ENCODE measurements around the gene SLC43A3. TPM values are rescaled to one million over a fixed set of nuclear protein-coding genes. Genes with fewer than 3 reads are reported as not detected.

Gene SLC43A3
- total and polyA plus RNA-seq, 7 donors, result 11.3 to 43.9 (median 25.2) TPM

- no peak overlapping the region for H3K4me3 ChIP-seq
These were observed 66.8 kb downstream of the SLC43A3 start for GRCh38 chr11:57359896-57360690.

GRCh38 chr11:57359396-57359795 is 67.5 kb downstream of the SLC43A3 start:
- no peak for DNase-seq
- no peaks in the 10 kb centered on the region for H3K27me3 ChIP-seq
- H3K4me1 ChIP-seq, result peaks cover 0 to 4% (median 0%) of the 10 kb centered on the region in 4 donors
- intact Hi-C loops (cut with DNase I), result loop anchor here (10.0 kb wide), 1 partner anchor 515 kb away; no protein-coding TSS in a partner anchor
- no peak for TF ChIP-seq POLR2A (IDR thresholded peaks at IDR 0.05)
- no peaks in the 10 kb centered on the region for H3K36me3 ChIP-seq
- no peak overlapping the region for H3K27ac ChIP-seq
- H3K4me3 ChIP-seq, result no peak overlapping the region
- WGBS, 2 donors, result 86 to 92% methylated on average over 5 of the region's 5 CpGs
- no peaks in the 10 kb centered on the region for H3K9me3 ChIP-seq

More at GRCh38 chr11:57359896-57360690, 66.8 kb downstream of the SLC43A3 start:
- H3K9me3 ChIP-seq, result no peaks in the 10 kb centered on the region
- WGBS, 2 donors, result 82 to 91% methylated on average over 9 of the region's 9 CpGs
- no peak for DNase-seq
- TF ChIP-seq POLR2A (IDR thresholded peaks at IDR 0.05) (no peak), EP300 (IDR thresholded peaks at IDR 0.05) (no peak), POLR2AphosphoS5 (IDR thresholded peaks at IDR 0.05) (no peak)
- TF ChIP-seq, protein P1, sequence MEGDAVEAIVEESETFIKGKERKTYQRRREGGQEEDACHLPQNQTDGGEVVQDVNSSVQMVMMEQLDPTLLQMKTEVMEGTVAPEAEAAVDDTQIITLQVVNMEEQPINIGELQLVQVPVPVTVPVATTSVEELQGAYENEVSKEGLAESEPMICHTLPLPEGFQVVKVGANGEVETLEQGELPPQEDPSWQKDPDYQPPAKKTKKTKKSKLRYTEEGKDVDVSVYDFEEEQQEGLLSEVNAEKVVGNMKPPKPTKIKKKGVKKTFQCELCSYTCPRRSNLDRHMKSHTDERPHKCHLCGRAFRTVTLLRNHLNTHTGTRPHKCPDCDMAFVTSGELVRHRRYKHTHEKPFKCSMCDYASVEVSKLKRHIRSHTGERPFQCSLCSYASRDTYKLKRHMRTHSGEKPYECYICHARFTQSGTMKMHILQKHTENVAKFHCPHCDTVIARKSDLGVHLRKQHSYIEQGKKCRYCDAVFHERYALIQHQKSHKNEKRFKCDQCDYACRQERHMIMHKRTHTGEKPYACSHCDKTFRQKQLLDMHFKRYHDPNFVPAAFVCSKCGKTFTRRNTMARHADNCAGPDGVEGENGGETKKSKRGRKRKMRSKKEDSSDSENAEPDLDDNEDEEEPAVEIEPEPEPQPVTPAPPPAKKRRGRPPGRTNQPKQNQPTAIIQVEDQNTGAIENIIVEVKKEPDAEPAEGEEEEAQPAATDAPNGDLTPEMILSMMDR (IDR thresholded peaks at IDR 0.05), result no peak
- intact Hi-C loops (cut with DNase I), result loop anchor here (10.0 kb wide), 1 partner anchor 515 kb away; no protein-coding TSS in a partner anchor
- H3K27ac ChIP-seq, result no peak overlapping the region
- H3K4me1 ChIP-seq, result peaks cover 0 to 4% (median 0%) of the 10 kb centered on the region in 4 donors
- H3K36me3 ChIP-seq, result no peaks in the 10 kb centered on the region
- no peaks in the 10 kb centered on the region for H3K27me3 ChIP-seq

GRCh38 chr11:57358991-57359390 is 67.9 kb downstream of the SLC43A3 start:
- WGBS, 2 donors, result 78 to 86% methylated on average over 9 of the region's 9 CpGs
- Histone ChIP-seq H3K9me3 (no peaks in the 10 kb centered on the region), H3K4me1 (peaks cover 0 to 4% (median 0%) of the 10 kb centered on the region in 4 donors), H3K27me3 (no peaks in the 10 kb centered on the region), H3K27ac (no peak overlapping the region), H3K36me3 (no peaks in the 10 kb centered on the region), H3K4me3 (no peak overlapping the region)
- TF ChIP-seq, protein P1 (IDR thresholded peaks at IDR 0.05), result no peak
- no peak for TF ChIP-seq POLR2A (IDR thresholded peaks at IDR 0.05)
- no peak for TF ChIP-seq POLR2AphosphoS5 (IDR thresholded peaks at IDR 0.05)
- TF ChIP-seq EP300 (IDR thresholded peaks at IDR 0.05), result no peak
- DNase-seq, result no peak
- intact Hi-C loops (cut with DNase I), result loop anchor here (10.0 kb wide), 1 partner anchor 514 kb away; no protein-coding TSS in a partner anchor

DNA sequence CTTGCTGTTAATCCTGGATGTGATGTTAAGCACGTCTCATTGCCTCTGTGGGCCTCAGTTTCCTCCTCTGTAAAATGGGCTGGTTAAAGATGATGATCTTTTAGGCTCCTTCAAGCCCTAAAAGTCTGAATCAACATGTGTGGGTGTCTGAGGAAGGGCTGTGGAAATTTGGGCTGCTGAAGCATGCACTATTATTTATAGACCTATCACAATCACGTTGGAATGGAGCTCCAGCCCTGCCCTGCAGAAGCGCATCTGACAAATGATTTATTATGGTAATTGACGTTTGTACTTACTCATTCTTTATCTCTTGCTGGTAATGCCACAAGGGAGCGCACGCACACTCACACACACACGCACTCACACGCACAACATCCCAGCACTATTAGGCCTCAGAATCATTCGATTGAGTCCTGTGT is 68.4 kb downstream of the SLC43A3 start:
- WGBS, 2 donors, result 30 to 63% methylated on average over 9 of the region's 9 CpGs
- H3K4me1 ChIP-seq, result peaks cover 0 to 4% (median 0%) of the 10 kb centered on the region in 4 donors
- H3K4me3 ChIP-seq, result no peak overlapping the region
- H3K27ac ChIP-seq, result no peak overlapping the region
- no peaks in the 10 kb centered on the region for H3K27me3 ChIP-seq
- no peak for DNase-seq
- no peaks in the 10 kb centered on the region for H3K36me3 ChIP-seq
- no peak for TF ChIP-seq POLR2A (IDR thresholded peaks at IDR 0.05)
- TF ChIP-seq, protein P1 (IDR thresholded peaks at IDR 0.05), result no peak
- TF ChIP-seq EP300 (IDR thresholded peaks at IDR 0.05), result no peak
- TF ChIP-seq POLR2AphosphoS5 (IDR thresholded peaks at IDR 0.05), result no peak
- intact Hi-C loops (cut with DNase I), result loop anchor here (10.0 kb wide), 1 partner anchor 514 kb away; no protein-coding TSS in a partner anchor
- H3K9me3 ChIP-seq, result no peaks in the 10 kb centered on the region

DNA sequence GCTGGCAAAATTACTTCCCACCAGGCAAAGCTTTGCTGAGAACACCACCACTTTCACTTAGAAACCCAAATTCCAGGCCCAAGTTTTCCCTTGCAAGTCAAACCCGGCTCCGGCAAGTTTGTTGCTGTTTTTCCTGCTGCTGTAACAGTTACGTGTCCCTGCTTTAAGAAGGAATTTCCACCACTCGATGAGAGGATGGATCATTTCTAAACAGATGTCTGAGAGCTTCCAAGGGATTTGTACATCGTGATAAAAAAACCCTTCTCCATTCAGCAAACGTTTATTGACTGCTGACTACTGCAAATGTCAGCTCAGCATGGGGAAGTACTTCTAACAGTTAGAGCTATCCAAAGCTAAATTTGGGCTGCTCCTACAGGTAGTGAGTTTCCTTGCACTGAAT is 69.1 kb downstream of the SLC43A3 start:
- Histone ChIP-seq H3K27ac (peak overlapping the region in 1 of 4 donors; percentile 8), H3K9me3 (no peaks in the 10 kb centered on the region), H3K27me3 (no peaks in the 10 kb centered on the region), H3K4me3 (no peak overlapping the region), H3K36me3 (no peaks in the 10 kb centered on the region), H3K4me1 (peaks cover 0 to 4% (median 0%) of the 10 kb centered on the region in 4 donors)
- intact Hi-C loops (cut with DNase I), result loop anchor here (10.0 kb wide), 1 partner anchor 513 kb away; no protein-coding TSS in a partner anchor
- DNase-seq, result no peak
- WGBS, 2 donors, result 52 to 60% methylated on average over 6 of the region's 6 CpGs
- TF ChIP-seq EP300 (IDR thresholded peaks at IDR 0.05) (no peak), POLR2A (IDR thresholded peaks at IDR 0.05) (no peak), POLR2AphosphoS5 (IDR thresholded peaks at IDR 0.05) (no peak)
- TF ChIP-seq, protein P1 (IDR thresholded peaks at IDR 0.05), result no peak
